ENCODE data around the gene BLTP3A.
A peak's percentile ranks its signal among the peaks of the same experiment; 100 is the strongest.
"Not testable (repeated sequence)": the region's sequence is repeated elsewhere in the genome, so short reads cannot be mapped to it uniquely, and the experiment has no call there.

BLTP3A gene

GRCh38 chr6:34817446-34817845 is 25.6 kb downstream of the BLTP3A start:
- Histone ChIP-seq H3K27me3 (no peaks in the 10 kb centered on the region), H3K4me3 (peak overlapping the region in 3 of 10 experiments; percentile 22 to 49 (median 49); a peak in 4 of 20 replicates), H3K36me3 (peaks cover 9 to 18% (median 10%) of the 10 kb centered on the region in 11 experiments), H3K9ac (peak overlapping the region in 9 of 11 experiments; percentile 49 to 76 (median 67); a peak in 10 of 22 replicates), H3K27ac (peak overlapping the region in 9 of 11 experiments; percentile 62 to 78 (median 72); a peak in 17 of 22 replicates), H3K4me2 (peak overlapping the region; percentile 69 to 95 (median 83)), H4K20me1 (peaks cover 0 to 49% (median 0%) of the 10 kb centered on the region in 11 experiments; a peak in 7 of 22 replicates), H3K4me1 (peaks cover 56 to 70% (median 58%) of the 10 kb centered on the region in 10 experiments), H3K9me3 (replicated peaks in 1 of 11) (no peaks in the 10 kb centered on the region)
- no peak for TF ChIP-seq Cebpa-rat (IDR thresholded peaks at IDR 0.05)

GRCh38 chr6:34818872-34819570 is 27.1 kb downstream of the BLTP3A start:
- peaks cover 0 to 33% (median 0%) of the 10 kb centered on the region in 11 experiments; a peak in 6 of 22 replicates for H4K20me1 ChIP-seq
- H3K27ac ChIP-seq: peak overlapping the region in 10 of 11 experiments; percentile 21 to 80 (median 68); a peak in 18 of 22 replicates
- H3K9ac ChIP-seq: peak overlapping the region in 9 of 11 experiments; percentile 24 to 78 (median 51); a peak in 12 of 22 replicates
- H3K9me3 ChIP-seq (replicated peaks in 1 of 11); H3K4me3 ChIP-seq; H3K27me3 ChIP-seq: not testable (repeated sequence)
- H3K4me2 ChIP-seq: peak overlapping the region; percentile 45 to 97 (median 83)
- H3K36me3 ChIP-seq: peaks cover 25 to 33% (median 26%) of the 10 kb centered on the region in 11 experiments
- H3K4me1 ChIP-seq: peaks cover 56 to 70% (median 58%) of the 10 kb centered on the region in 10 experiments

DNA sequence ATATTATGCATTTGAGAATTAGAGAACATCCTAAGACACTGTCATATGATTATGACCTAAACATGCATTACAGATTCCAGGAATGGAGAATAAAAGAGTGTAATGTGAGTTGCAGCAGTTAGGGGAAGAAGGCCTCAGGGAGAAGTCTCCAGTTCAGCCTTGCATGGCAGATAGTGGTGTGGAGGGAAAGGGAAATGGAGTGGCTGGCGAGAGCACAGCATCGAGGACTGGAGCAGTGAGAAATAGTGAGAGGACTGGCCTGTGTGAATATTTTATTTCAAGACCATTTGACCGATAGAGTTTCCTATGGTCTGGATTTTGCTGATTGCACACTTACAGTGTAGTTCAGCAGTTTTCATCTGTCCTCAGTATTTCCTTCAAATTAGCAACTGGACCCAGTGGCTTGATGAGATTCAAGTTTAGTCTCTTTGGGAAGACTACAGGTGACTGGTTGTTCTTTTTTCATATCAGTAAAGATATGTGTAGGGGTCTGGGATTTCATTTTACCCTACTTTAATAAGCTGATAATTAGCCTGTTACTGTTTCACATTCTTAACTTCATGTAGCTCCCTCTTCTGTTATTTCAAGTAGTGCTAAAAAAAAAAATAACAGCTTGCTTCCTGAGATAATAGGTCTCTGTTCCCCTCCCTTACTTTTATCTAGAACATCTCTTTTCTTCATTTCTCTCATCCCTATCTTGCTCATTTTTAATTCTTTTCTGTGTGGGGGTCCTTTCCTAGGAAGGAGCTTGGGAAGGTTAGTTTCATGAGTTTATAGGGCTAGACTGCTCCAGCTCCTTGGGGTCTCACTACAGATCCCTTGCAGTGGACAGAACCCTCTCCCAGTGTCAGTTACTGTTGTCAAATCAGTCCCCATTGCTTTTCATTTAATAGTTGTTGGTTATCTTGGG is 27.9 kb downstream of the BLTP3A start:
- no peaks in the 10 kb centered on the region for H3K9me3 ChIP-seq (replicated peaks in 1 of 11)
- peaks cover 0 to 25% (median 0%) of the 10 kb centered on the region in 11 experiments; a peak in 6 of 22 replicates for H4K20me1 ChIP-seq
- peak overlapping the region in 3 of 10 experiments; percentile 3 to 21 (median 12); a peak in 2 of 20 replicates for H3K4me3 ChIP-seq
- H3K36me3 ChIP-seq: peaks cover 33 to 41% (median 34%) of the 10 kb centered on the region in 11 experiments
- H3K4me1 ChIP-seq: peaks cover 56 to 69% (median 58%) of the 10 kb centered on the region in 10 experiments
- TF ChIP-seq Cebpa-rat (IDR thresholded peaks at IDR 0.05): no peak
- H3K27me3 ChIP-seq: no peaks in the 10 kb centered on the region
- peak overlapping the region in 10 of 11 experiments; percentile 21 to 80 (median 68); a peak in 19 of 22 replicates for H3K27ac ChIP-seq
- peak overlapping the region in 9 of 11 experiments; percentile 24 to 78 (median 51); a peak in 15 of 22 replicates for H3K9ac ChIP-seq
- H3K4me2 ChIP-seq: peak overlapping the region; percentile 45 to 97 (median 79)

GRCh38 chr6:34829137-34829536 is 37.3 kb downstream of the BLTP3A start:
- no peak overlapping the region for H3K9ac ChIP-seq
- H3K4me2 ChIP-seq: no peak overlapping the region
- H3K27me3 ChIP-seq: no peaks in the 10 kb centered on the region
- H4K20me1 ChIP-seq: no peaks in the 10 kb centered on the region
- no peak overlapping the region for H3K27ac ChIP-seq
- no peak overlapping the region for H3K4me3 ChIP-seq
- no peaks in the 10 kb centered on the region for H3K9me3 ChIP-seq (replicated peaks in 1 of 11)
- H3K4me1 ChIP-seq: peaks cover 0 to 5% (median under 1%) of the 10 kb centered on the region in 10 experiments; a peak in 10 of 20 replicates
- TF ChIP-seq Cebpa-rat (IDR thresholded peaks at IDR 0.05): no peak
- peaks cover 60 to 100% (median 87%) of the 10 kb centered on the region in 11 experiments for H3K36me3 ChIP-seq

GRCh38 chr6:34832942-34833341 is 41.1 kb downstream of the BLTP3A start:
- Histone ChIP-seq H4K20me1 (no peaks in the 10 kb centered on the region), H3K27ac (no peak overlapping the region), H3K4me2 (no peak overlapping the region), H3K27me3 (no peaks in the 10 kb centered on the region), H3K4me3 (no peak overlapping the region), H3K9ac (no peak overlapping the region), H3K4me1 (peaks cover 0 to 40% (median 20%) of the 10 kb centered on the region in 10 experiments; a peak in 12 of 20 replicates), H3K9me3 (replicated peaks in 1 of 11) (no peaks in the 10 kb centered on the region), H3K36me3 (peaks cover 35 to 100% (median 84%) of the 10 kb centered on the region in 11 experiments)
- TF ChIP-seq Cebpa-rat (IDR thresholded peaks at IDR 0.05): no peak

DNA sequence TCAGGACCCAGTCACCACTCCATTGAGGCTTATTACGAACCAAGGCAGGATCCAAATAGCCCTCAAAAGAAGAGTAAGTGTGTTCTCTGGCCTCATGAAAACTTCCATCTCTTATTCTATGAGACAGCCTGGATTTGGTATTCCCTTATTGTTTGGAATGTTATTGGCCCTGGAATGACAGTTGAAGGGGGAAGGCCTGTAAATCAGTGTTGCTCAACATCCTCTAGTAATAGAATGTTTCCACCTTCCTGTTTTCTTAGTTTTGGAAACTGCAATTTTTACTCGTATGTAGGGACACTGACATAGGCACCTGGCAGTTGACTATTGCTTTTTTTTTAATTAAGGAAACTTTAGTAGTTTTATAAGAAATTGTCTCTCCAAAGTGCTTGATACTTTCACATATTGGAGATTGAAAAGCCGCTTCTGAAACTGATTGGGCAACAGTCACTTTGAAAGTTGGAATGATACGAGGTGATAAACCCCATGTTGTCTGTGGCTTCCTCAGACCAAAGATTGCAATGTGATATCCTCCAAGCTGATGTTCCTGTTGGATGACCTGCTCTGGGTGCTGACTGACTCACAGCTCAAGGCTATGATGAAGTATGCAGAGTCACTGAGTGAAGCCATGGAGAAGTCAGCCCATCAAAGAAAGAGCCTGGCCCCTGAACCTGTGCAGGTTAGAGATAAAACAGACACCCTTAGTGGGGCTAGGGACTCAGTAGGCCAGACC is 43.1 kb downstream of the BLTP3A start:
- Histone ChIP-seq H3K27me3 (no peaks in the 10 kb centered on the region), H3K4me3 (no peak overlapping the region), H3K9me3 (replicated peaks in 1 of 11) (no peaks in the 10 kb centered on the region), H3K4me1 (peaks cover 0 to 40% (median 20%) of the 10 kb centered on the region in 10 experiments; a peak in 12 of 20 replicates), H3K27ac (peak overlapping the region in 8 of 11 experiments; percentile 4 to 74 (median 50); a peak in 14 of 22 replicates), H3K4me2 (peak overlapping the region in 7 of 11 experiments; percentile 3 to 78 (median 67); a peak in 12 of 22 replicates), H3K36me3 (peaks cover 32 to 98% (median 81%) of the 10 kb centered on the region in 11 experiments), H4K20me1 (no peaks in the 10 kb centered on the region), H3K9ac (peak overlapping the region in 4 of 11 experiments; percentile 7 to 45 (median 18); a peak in 6 of 22 replicates)
- peak in 2 of 11 experiments; percentile 45 to 60; a peak in 2 of 22 replicates for TF ChIP-seq Cebpa-rat (IDR thresholded peaks at IDR 0.05)

DNA sequence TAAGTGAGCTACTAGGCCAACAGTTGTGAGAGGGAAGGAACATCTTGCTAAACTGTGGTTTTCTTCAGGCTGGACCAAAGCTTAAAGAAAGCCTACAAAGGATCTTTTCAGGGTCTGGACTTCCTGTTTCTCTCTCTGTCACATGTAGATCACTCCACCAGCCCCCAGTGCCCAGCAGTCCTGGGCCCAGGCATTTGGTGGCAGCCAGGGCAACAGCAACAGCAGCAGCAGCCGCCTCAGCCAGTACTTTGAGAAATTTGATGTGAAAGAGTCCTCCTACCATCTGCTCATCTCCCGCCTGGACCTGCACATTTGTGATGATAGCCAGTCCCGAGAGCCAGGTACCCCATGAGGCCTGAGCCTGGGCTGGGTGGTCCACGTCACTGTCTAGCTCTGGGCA is 44.1 kb downstream of the BLTP3A start:
- H3K9me3 ChIP-seq (replicated peaks in 1 of 11): no peaks in the 10 kb centered on the region
- H3K9ac ChIP-seq: peak overlapping the region in 4 of 11 experiments; percentile 3 to 13 (median 7); a peak in 2 of 22 replicates
- H3K36me3 ChIP-seq: peaks cover 27 to 96% (median 79%) of the 10 kb centered on the region in 11 experiments
- peak overlapping the region in 6 of 11 experiments; percentile 44 to 78 (median 72); a peak in 11 of 22 replicates for H3K4me2 ChIP-seq
- H3K27me3 ChIP-seq: no peaks in the 10 kb centered on the region
- H3K4me3 ChIP-seq: no peak overlapping the region
- peak overlapping the region in 7 of 11 experiments; percentile 36 to 74 (median 51); a peak in 15 of 22 replicates for H3K27ac ChIP-seq
- peaks cover 0 to 40% (median 20%) of the 10 kb centered on the region in 10 experiments; a peak in 12 of 20 replicates for H3K4me1 ChIP-seq
- no peaks in the 10 kb centered on the region for H4K20me1 ChIP-seq
- TF ChIP-seq Cebpa-rat (IDR thresholded peaks at IDR 0.05): no peak
